ENCODE data around the gene METTL21A.

The METTL21A gene

DNA sequence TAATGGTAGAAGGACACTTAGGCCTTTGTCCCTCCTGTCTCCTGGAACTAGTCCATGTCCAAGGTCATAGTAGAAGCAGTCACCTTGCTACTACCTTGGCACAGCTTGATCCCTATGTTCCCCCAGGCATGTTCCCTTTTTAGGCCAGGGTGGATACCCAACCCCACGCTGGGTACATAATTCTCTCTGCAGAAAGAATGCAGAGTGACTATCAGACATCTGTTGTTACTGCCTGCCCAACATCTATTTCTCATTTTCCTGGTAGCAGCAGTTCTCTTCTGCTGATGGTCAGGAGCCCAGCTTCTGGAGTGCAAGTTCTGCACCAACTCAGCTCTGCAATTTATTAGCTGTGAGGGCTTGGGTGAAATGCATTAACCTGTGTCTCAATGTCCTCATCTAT is 4.4 kb upstream of the METTL21A start:
- DNase-seq = no peak

DNA sequence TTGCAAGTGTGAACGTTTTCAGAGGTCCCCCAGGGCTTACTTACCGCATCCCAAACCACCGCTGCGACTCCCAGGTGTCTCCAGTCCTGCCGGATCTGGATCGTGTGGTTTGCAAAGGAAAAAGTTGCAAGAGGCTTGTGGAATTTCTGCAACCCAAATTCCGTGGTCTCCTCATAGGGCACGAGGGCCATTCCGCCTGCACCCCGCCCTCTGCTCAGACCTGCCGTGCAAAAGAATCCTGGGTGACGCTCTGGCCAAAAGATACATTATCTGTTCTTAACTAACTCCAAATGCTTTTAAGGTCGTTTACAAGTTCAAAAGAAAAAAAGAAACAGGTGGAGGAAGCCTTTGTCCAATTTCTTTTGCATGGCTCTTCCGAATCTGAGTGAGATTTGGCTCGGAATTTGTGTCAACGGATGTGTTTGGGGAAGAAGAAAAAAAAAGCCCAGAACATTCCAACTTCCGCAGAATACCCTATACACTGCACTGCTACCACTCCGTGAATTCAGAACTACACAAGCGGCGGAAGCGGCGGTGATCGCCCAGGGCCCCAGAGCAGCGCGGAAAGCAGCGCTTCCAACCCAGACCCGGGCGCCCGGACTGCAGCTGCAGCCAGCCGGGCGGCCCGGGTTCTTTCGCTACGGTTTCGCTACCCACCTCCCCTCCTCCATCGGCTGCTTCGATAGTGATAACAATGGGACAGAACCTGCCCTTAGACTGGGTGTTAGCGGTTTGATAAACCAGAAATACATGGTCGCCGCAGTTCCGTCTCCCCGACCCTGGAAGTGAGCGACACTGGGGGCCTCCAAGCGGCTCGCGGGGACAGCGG is 795 bp downstream of the METTL21A start:
- DNase-seq = peak; percentile 90

GRCh38 chr2:207621501-207622039 is 3.6 kb downstream of the METTL21A start:
- DNase-seq = no peak

DNA sequence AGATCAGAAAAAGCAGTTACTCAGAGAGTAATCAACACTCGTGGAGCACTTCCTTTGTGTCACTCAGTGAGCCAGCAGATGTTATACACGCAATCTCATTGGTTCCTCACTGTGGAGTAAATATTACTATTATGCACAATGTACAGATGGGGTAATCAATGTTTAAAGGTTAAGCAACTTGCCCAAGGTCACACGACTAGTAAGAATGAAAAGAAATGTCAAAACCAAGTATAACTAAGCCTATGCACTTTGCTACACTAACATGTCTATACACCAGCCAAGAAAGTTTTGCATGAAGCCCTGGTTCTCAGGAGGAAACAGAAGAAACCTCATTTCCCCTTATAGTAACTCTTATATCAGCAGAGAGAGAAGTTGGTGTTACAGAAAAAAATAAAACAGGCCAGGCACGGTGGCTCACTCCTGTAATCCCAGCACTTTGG is 5.4 kb downstream of the METTL21A start:
- DNase-seq = no peak

DNA sequence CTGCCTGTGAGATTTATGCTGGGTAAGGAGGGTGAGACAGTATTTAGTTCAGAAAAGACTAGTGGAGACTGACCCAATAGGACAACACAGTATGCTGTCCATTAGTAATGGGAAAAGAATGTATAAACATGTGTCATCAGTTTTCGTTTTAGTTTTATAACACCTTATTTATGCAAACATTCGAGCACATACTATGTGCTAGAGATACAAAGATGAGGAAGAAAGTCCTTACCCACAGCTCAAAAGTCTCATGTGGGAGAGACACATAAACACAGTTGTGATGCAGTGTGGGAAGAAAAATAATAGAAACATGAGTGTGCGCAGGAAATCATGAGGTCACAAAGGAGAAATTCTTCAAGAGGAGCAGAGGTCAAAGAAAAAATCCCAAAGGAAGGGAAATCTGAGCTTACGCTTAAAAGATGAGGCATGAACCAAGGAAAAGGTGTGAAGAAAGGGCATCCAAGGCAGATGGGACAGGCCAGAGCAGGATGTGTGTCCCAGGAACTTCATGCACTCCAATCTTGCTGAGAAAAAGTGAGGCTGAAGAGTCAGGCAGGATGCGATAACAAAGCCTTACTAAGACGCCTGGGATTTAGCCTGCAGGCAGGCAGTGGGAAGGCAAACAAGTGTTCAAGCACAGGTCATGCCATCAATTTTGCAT is 8.1 kb downstream of the METTL21A start:
- no peak for DNase-seq

DNA sequence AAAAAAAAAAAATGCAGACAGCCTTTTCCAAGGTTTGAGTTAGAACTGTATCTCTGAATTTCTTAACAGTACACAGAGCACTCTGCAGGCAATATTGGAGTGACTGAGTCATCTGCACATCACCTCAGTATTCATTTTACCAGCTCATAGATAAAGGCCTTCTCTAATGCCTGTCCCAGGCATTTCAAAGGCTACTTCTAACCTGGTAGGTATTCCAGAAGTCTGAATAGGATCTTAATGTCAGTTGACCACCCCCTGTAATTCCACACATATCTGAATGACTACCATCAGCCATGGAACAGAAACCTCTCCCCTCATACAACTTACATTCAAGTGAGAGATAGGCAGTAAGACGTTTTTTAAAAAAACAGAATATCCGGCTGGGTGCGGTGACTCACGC is 9.0 kb downstream of the METTL21A start:
- DNase-seq = no peak

DNA sequence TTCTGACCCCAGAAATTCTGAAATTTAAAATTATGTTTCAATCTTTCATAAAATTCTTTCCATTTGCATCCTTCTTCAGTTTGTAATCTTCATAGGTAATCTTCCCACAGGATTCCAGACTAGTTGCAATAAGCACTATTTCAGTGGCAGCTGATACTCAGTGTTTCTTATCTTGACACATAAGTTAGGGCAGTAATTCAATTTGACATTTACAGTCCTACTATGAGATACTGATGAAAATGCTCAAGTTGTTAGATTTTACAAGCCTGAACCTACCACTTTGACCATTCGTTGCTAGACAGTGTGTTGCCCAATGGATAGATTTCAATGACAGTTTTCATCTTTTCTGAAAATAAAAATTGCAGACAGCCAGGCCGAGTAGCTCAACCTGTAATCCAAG is 10.4 kb downstream of the METTL21A start:
- DNase-seq = no peak

- no peak for DNase-seq
Measured at GRCh38 chr2:207612714-207613113, 12.5 kb downstream of the METTL21A start.

GRCh38 chr2:207606829-207607228 is 18.4 kb downstream of the METTL21A start:
- no peak for DNase-seq

DNA sequence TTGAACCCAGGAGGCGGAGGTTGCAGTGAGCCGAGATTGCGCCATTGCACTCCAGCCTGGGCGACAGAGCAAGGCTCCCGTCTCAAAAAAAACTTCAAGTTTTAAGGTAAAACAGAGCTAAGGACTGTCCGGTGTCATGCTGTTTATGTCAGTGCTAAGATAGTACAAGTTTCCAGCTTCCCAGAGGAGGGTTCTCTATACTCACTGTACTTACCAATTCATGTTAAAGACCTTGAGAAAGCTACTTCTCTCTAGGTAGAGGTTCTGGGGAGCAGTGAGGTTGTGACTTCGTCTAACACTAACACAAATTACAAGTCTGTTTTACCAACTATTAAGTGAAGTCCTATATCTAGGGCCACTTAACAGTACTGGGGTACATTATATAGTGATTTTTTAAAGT is 18.8 kb downstream of the METTL21A start:
- DNase-seq = no peak

- no peak for DNase-seq
Measured at GRCh38 chr2:207603486-207603885, 21.7 kb downstream of the METTL21A start.

DNA sequence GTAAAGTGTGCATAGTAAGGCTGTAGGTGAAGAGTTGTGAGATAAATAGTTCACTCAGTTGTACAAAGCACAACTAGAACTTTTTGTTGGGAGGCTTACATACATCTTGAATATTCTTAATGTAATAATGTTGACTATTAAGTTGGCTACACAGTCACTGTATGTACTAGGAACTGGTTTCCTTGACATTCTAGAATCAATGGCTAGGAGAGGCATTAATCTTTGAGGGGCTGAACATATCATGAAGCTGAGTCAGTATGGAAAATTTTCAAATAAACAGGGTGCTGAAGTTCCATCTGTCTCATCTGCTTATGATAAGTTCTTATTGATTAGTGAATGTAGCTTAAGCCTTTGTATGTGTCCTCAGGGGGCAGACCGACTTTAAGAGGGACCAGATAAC is 23.4 kb downstream of the METTL21A start:
- no peak for DNase-seq

- DNase-seq = no peak
Measured at GRCh38 chr2:207600231-207600630, 25.0 kb downstream of the METTL21A start.

DNA sequence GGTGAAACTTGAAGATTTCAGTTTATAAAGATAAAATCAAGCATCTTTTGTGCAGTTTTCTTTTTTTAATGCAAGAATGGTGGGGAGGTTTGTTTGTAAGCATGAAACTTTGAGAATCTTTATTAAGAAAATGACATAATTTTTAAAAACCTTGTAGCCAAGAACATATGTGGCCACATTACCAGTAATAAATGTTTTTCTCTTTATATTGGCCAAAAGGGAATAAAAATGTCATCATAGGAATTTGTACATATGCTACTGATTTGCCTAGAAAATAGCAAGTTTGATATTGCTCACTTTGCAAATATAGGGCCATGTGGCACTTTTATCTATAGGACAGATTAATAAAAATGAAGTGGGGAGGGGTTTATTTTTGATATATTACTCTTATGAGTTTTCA is 25.6 kb downstream of the METTL21A start:
- DNase-seq = no peak

DNA sequence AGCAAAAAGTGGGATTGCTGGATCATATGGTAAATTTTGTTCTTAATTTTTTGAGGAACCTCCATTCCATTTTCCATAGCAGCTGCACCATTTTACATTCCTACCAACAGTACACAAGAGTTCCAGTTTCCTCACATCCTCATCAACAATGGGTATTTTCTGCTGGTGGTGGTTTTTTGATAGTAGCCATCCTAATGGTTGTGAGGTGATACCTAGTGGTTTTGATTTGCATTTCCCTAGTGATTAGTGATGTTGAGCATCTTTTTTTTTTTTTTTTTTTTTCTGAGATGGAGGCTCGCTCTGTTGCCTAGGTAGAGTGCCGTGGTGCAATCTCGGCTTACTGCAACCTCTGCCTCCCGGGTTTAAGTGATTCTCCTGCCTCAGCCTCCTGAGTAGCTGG is 30.5 kb downstream of the METTL21A start:
- no peak for DNase-seq

- no peak for DNase-seq
Measured at GRCh38 chr2:207594264-207594663, 30.9 kb downstream of the METTL21A start.

GRCh38 chr2:207593277-207593676 is 31.9 kb downstream of the METTL21A start:
- DNase-seq = no peak

DNA sequence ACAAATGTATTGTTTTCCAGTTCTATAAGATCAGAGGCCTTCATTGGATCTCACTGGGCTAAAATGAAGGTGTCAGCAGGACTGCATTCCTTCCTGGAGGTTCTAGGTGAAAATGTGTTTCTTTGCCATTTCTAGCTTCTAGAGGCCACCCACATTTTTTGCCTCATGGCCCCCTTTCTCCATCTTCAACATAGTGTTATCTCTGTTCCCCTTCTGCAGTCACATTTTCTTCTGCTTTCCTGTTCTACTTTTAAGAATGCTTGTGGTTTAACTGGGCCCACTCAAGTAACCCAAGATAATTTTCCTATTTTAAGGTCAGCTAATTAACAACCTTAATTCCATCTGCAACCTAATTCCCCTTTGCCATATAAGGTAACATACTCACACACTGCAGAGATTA is 36.1 kb downstream of the METTL21A start:
- DNase-seq = no peak

GRCh38 chr2:207587305-207587704 is 37.9 kb downstream of the METTL21A start:
- no peak for DNase-seq

DNA sequence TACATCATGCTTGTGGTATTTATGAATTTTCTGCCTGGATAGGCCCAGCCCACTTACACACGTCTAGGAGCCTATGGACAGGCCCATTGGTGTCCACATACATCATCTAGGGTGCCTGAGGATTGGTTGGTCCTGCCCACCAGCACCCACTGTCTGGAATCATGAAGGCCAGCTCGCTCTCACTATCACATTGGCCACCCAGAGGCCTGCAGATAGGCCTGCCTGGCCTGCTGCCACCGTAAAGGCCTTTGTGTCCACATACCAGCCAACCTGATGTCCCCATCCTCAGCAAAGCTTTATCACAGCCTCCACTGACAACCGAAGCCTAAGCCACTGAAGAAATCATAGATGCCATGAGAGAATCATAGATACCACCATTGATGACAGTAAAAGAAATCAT is 40.2 kb downstream of the METTL21A start:
- DNase-seq = no peak

DNA sequence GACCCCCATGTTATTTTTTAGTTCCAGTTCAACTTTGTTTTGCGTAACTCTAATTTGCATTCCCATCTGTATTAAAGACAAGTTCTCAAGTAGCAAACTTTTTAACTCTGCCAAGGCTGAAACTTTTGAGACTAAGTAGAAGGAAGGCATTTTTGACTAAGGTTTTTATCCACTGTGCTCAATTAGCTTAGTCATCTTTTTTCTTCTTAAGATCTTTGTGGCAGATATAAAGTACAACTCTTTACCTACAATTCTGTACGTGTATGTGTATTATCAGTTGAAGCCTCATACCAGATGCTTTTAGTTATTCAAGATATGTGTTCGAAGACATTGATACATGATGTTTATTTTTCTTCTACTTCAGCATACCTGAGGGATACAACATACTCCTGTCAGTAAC is 53.8 kb downstream of the METTL21A start:
- no peak for DNase-seq

DNA sequence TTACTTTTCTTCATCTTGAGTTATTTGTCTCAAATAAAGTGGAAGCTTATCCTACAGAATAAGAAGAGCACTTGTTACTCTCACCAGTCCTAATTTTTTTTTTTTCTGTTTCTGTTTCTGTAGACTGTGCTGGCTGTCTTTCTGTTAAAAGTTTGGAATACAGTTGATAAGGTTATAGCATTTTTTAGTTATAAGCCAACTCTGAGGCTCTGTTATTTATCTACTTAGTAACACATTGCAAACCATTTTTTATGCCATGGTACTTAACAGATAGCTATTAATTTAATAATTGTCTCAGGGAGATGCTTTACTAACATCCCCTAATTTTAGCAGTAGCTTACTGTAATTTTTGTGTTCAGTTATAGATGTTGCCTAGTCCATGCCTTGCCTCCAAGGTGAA is 57.5 kb downstream of the METTL21A start:
- DNase-seq = no peak

DNA sequence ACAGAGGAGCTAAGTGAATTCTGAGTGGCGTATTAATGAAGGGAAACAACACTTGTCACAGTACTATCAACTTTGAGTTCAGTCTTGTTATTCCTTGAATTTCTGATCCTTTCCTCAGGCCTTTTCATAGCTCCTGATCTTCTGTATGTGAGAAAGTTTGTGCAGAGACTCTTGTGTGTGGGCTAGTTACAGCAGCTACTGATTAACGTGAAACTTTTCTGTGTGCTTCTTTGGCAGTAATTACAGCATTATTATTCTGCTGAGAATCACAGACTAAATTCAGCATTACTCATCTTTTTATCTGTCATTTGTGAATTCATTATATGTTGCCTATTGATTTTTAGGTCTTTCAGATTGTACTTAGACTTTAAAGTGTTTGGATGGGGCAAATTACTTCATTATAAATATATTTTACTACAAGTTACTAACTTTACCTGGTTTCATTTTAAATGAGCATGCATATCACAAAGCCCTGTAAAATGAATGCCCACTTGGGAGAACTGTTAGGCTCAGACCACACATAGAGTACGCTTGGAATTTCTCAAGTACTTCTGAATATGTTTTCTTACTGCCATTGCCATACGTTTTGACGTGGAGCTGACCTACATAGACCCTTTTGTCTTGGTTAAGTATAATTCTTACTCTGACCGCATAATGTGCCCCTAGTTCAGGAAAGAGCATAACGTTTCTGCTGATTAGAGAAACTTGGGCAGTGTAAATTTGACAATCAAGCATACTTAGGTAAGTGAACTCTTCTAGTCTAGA is 59.3 kb downstream of the METTL21A start:
- no peak for DNase-seq

Data from right kidney (tissue), 1 donor.